ENCODE measurements around the gene LUC7L.

LUC7L gene

DNA sequence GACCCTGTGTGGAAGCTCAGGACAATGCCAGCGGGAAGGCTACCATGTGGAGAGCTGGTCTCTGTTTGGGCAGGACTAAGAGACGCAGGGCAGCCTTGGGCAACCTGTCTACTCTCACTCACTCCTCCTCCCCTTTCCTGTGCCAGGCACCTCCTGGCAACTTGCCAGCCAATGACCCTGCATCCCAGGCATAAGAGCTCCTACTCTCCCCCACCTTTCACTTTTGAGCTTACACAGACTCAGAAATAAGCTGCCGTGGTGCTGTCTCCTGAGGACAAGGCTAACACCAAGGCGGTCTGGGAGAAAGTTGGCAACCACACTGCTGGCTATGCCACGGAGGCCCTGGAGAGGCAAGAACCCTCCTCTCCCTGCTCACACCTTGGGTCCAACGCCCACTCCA, 60.8 kb downstream of the LUC7L start:
- H3K36me3 ChIP-seq (ENCODE audit: insufficient read depth, low read length) = no peaks in the 10 kb centered on the region
- no peaks in the 10 kb centered on the region for H3K9me3 ChIP-seq (ENCODE audit: insufficient read depth, low read length, severe bottlenecking)
- H3K27me3 ChIP-seq (ENCODE audit: insufficient read depth, low read length, poor library complexity) = no peaks in the 10 kb centered on the region
- no peak overlapping the region for H3K4me2 ChIP-seq (ENCODE audit: insufficient read depth, low read length)
- H3K4me1 ChIP-seq (ENCODE audit: insufficient read depth, low read length) = no peaks in the 10 kb centered on the region
- ATAC-seq (ENCODE audit: insufficient read depth, low read depth) (no peak), DNase-seq (no peak)
- no peaks in the 10 kb centered on the region; the same call in 1 of the 2 replicates for H4K20me1 ChIP-seq (ENCODE audit: insufficient read depth, low read length)
- no peaks in the 10 kb centered on the region for H3K79me2 ChIP-seq (ENCODE audit: insufficient read depth, low read length)
- no peak overlapping the region for H3K9ac ChIP-seq (ENCODE audit: low read depth, low read length)
- no peak overlapping the region for H3K27ac ChIP-seq (ENCODE audit: low read length)
- H2AFZ ChIP-seq (ENCODE audit: low read depth, low read length) = no peak overlapping the region
- no peak overlapping the region for H3K4me3 ChIP-seq (ENCODE audit: low read depth in 1 of 2, low read length in 2 of 2)
- no peak for TF ChIP-seq EZH2 (IDR thresholded peaks at IDR 0.05; ENCODE audit: borderline replicate concordance, low read depth, low read length, severe bottlenecking)
- TF ChIP-seq, protein P1, sequence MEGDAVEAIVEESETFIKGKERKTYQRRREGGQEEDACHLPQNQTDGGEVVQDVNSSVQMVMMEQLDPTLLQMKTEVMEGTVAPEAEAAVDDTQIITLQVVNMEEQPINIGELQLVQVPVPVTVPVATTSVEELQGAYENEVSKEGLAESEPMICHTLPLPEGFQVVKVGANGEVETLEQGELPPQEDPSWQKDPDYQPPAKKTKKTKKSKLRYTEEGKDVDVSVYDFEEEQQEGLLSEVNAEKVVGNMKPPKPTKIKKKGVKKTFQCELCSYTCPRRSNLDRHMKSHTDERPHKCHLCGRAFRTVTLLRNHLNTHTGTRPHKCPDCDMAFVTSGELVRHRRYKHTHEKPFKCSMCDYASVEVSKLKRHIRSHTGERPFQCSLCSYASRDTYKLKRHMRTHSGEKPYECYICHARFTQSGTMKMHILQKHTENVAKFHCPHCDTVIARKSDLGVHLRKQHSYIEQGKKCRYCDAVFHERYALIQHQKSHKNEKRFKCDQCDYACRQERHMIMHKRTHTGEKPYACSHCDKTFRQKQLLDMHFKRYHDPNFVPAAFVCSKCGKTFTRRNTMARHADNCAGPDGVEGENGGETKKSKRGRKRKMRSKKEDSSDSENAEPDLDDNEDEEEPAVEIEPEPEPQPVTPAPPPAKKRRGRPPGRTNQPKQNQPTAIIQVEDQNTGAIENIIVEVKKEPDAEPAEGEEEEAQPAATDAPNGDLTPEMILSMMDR (IDR thresholded peaks at IDR 0.05; ENCODE audit: borderline replicate concordance, extremely low read depth, low read length, poor library complexity, severe bottlenecking) = no peak

DNA sequence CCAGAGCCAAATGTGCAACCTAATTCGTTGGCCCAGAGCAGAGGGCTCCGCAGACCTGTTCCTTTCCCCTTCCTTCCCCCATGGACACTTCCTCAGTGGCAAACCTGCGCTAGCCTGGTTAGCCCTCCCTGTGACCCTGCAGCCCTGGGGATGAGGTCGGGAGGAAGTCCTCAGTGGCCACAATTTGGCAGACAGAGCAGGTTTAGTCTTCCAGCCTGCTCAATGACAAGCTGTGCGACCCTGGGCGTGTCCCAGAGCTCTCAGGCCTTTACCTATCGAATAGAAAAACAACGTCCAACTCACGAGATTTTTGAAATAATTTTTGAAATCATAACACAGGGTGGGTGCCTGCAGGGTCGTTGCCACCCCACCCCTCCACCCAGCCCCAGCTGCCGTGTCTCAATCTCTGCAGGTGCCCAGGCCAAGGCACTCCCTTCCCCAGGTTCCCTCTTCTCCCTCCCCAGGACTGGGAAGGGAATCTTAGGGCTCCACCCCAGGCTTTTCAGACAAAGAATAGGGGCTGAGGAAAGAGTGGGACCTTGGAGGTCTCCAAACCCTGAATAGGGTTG, 62.0 kb downstream of the LUC7L start:
- no peak for TF ChIP-seq EZH2 (IDR thresholded peaks at IDR 0.05; ENCODE audit: borderline replicate concordance, low read depth, low read length, severe bottlenecking)
- TF ChIP-seq, protein P1 (IDR thresholded peaks at IDR 0.05; ENCODE audit: borderline replicate concordance, extremely low read depth, low read length, poor library complexity, severe bottlenecking) = no peak
- no peaks in the 10 kb centered on the region for H3K27me3 ChIP-seq (ENCODE audit: insufficient read depth, low read length, poor library complexity)

DNA sequence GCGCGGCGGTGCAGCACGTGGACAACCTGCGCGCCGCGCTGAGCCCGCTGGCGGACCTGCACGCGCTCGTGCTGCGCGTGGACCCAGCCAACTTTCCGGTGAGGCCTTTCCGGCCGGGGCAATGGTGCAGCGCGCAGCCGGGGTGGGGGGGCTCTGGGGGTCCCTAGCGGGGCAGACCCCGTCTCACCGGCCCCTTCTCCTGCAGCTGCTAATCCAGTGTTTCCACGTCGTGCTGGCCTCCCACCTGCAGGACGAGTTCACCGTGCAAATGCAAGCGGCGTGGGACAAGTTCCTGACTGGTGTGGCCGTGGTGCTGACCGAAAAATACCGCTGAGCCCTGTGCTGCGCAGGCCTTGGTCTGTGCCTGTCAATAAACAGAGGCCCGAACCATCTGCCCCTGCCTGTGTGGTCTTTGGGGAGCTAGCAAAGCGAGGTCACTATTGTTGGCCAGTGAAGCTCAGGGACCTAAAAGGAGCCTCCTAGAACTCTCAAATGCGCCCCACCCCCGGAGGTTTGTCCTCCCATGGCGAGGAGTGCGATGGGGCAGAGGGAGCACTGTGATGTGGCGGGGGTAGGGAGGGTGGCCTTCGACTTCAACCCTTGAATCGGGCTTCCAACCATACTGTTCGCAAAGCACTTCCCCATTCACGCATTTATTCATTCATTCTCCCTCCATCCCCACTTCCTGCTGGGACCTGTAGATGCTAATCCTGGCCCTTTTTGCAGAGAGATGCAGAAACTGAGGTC, 62.7 kb downstream of the LUC7L start:
- DNase-seq (no peak), ATAC-seq (ENCODE audit: insufficient read depth, low read depth) (no peak)
- Histone ChIP-seq H2AFZ (ENCODE audit: low read depth, low read length) (no peak overlapping the region), H3K4me2 (ENCODE audit: insufficient read depth, low read length) (no peak overlapping the region), H3K9me3 (ENCODE audit: insufficient read depth, low read length, severe bottlenecking) (no peaks in the 10 kb centered on the region), H3K36me3 (ENCODE audit: insufficient read depth, low read length) (no peaks in the 10 kb centered on the region), H3K4me1 (ENCODE audit: insufficient read depth, low read length) (no peaks in the 10 kb centered on the region), H3K27me3 (ENCODE audit: insufficient read depth, low read length, poor library complexity) (no peaks in the 10 kb centered on the region), H3K9ac (ENCODE audit: low read depth, low read length) (no peak overlapping the region), H4K20me1 (ENCODE audit: insufficient read depth, low read length) (no peaks in the 10 kb centered on the region; the same call in 1 of the 2 replicates), H3K4me3 (ENCODE audit: low read depth in 1 of 2, low read length in 2 of 2) (no peak overlapping the region), H3K27ac (ENCODE audit: low read length) (no peak overlapping the region), H3K79me2 (ENCODE audit: insufficient read depth, low read length) (no peaks in the 10 kb centered on the region)
- TF ChIP-seq, protein P1 (IDR thresholded peaks at IDR 0.05; ENCODE audit: borderline replicate concordance, extremely low read depth, low read length, poor library complexity, severe bottlenecking) = no peak
- TF ChIP-seq EZH2 (IDR thresholded peaks at IDR 0.05; ENCODE audit: borderline replicate concordance, low read depth, low read length, severe bottlenecking) = no peak

More for the DNA sequence above, 62.0 kb downstream of the LUC7L start:
- no peaks in the 10 kb centered on the region for H3K9me3 ChIP-seq (ENCODE audit: insufficient read depth, low read length, severe bottlenecking)
- no peak overlapping the region for H3K4me2 ChIP-seq (ENCODE audit: insufficient read depth, low read length)
- no peaks in the 10 kb centered on the region for H3K79me2 ChIP-seq (ENCODE audit: insufficient read depth, low read length)
- H2AFZ ChIP-seq (ENCODE audit: low read depth, low read length) = no peak overlapping the region
- H3K4me1 ChIP-seq (ENCODE audit: insufficient read depth, low read length) = no peaks in the 10 kb centered on the region
- H3K4me3 ChIP-seq (ENCODE audit: low read depth in 1 of 2, low read length in 2 of 2) = no peak overlapping the region
- no peaks in the 10 kb centered on the region; the same call in 1 of the 2 replicates for H4K20me1 ChIP-seq (ENCODE audit: insufficient read depth, low read length)
- H3K9ac ChIP-seq (ENCODE audit: low read depth, low read length) = no peak overlapping the region
- ATAC-seq (ENCODE audit: insufficient read depth, low read depth) (no peak), DNase-seq (no peak)
- H3K36me3 ChIP-seq (ENCODE audit: insufficient read depth, low read length) = no peaks in the 10 kb centered on the region
- no peak overlapping the region for H3K27ac ChIP-seq (ENCODE audit: low read length)

Data from DND-41 (cell line).